GM23338 (cell line): Measurements from ENCODE around the gene PROB1. TPM values are rescaled to one million over a fixed set of nuclear protein-coding genes. Genes with fewer than 3 reads are reported as not detected.
A peak's percentile ranks its signal among the peaks of the same experiment; 100 is the strongest.

Experiments used
- ATAC-seq: fragments of 200-7000 bp; cut with Tn5 transposase; 3 replicates; pipeline ENCODE4 v1.9.1; 2020
- DNase-seq: peaks from one replicate; pipeline ENCODE4 v3.0.0-alpha.2; 2015; ENCODE audit warnings: low spot score
- H2AFZ ChIP-seq: fragments of 200-600 bp; sonication (generic); 2 replicates; pipeline ENCODE4 v1.8.0; 2016; ENCODE audit warnings: antibody characterized with exemption, mild to moderate bottlenecking, moderate library complexity
- H3F3A ChIP-seq: fragments of 200-600 bp; sonication (generic); replicated peaks from 2 replicates; pipeline ENCODE4 v1.8.0; 2017; ENCODE audit warnings: antibody characterized with exemption, mixed run types, low read depth
- H3K27ac ChIP-seq: fragments of 200-600 bp; sonication (generic); 2 replicates; pipeline ENCODE4 v1.6.1; 2016; ENCODE audit warnings: low read depth
- H3K27me3 ChIP-seq: fragments of 200-600 bp; sonication (generic); 2 replicates; pipeline ENCODE4 v1.8.0; 2016; ENCODE audit warnings: mild to moderate bottlenecking, mixed run types, moderate library complexity; ENCODE audit not compliant: insufficient read depth
- H3K36me3 ChIP-seq: fragments of 200-600 bp; sonication (generic); 2 replicates; pipeline ENCODE4 v1.8.0; 2016; ENCODE audit warnings: mild to moderate bottlenecking; ENCODE audit not compliant: insufficient read depth
- H3K4me1 ChIP-seq: fragments of 200-600 bp; sonication (generic); 2 replicates; pipeline ENCODE4 v1.8.0; 2016; ENCODE audit warnings: mild to moderate bottlenecking, moderate library complexity; ENCODE audit not compliant: insufficient read depth
- H3K4me2 ChIP-seq: fragments of 200-600 bp; sonication (generic); 2 replicates; pipeline ENCODE4 v1.7.1; 2017; ENCODE audit warnings: mixed run types
- H3K4me3 ChIP-seq: fragments of 200-600 bp; sonication (generic); 2 replicates; pipeline ENCODE4 v1.6.1; 2016; ENCODE audit warnings: mixed run types
- H3K79me2 ChIP-seq: fragments of 200-600 bp; sonication (generic); replicated peaks from 2 replicates; pipeline ENCODE4 v1.8.0; 2017; ENCODE audit warnings: mild to moderate bottlenecking; ENCODE audit not compliant: insufficient read depth
- H3K9me2 ChIP-seq: fragments of 200-600 bp; sonication (generic); 2 replicates; pipeline ENCODE4 v1.8.0; 2017; ENCODE audit not compliant: insufficient read depth
- H4K20me1 ChIP-seq: fragments of 200-600 bp; sonication (generic); replicated peaks from 2 replicates; pipeline ENCODE4 v1.8.0; 2017; ENCODE audit warnings: mild to moderate bottlenecking; ENCODE audit not compliant: insufficient read depth
- H3K27ac Mint-ChIP-seq: 2 replicates; pipeline ENCODE4 v1.8.0; 2020; ENCODE audit warnings: inconsistent platforms, mild to moderate bottlenecking, moderate library complexity, mixed read lengths
- H3K27me3 Mint-ChIP-seq: 3 replicates; pipeline ENCODE4 v1.8.0; 2022; ENCODE audit warnings: low read depth, mild to moderate bottlenecking, moderate library complexity, mixed read lengths, inconsistent platforms; ENCODE audit not compliant: insufficient read depth, poor library complexity
- H3K36me3 Mint-ChIP-seq: 3 replicates; pipeline ENCODE4 v1.8.0; 2021; ENCODE audit warnings: low read depth, mild to moderate bottlenecking, inconsistent platforms, moderate library complexity, mixed read lengths
- H3K4me1 Mint-ChIP-seq: 3 replicates; pipeline ENCODE4 v1.8.0; 2020; ENCODE audit warnings: mild to moderate bottlenecking, inconsistent platforms, mixed read lengths
- H3K4me3 Mint-ChIP-seq: 3 replicates; pipeline ENCODE4 v1.8.0; 2021; ENCODE audit warnings: moderate library complexity, mild to moderate bottlenecking, inconsistent platforms, mixed read lengths
- H3K9me3 Mint-ChIP-seq: 3 replicates; pipeline ENCODE4 v1.8.0; 2020; ENCODE audit warnings: moderate library complexity, mild to moderate bottlenecking, inconsistent platforms, mixed read lengths
- CREB1 ChIP-seq: fragments of 250-450 bp; sonication (Bioruptor Pico); IDR thresholded peaks from 2 replicates; pipeline ENCODE4 v1.5.0; 2020; ENCODE audit warnings: low read depth, mild to moderate bottlenecking, moderate library complexity
- CTCF ChIP-seq, 2 experiments: fragments of 200-600 bp in 1 of 2; sonication (generic) in 1 of 2; conservative IDR thresholded peaks; 2 replicates each; pipeline versions ENCODE4 v1.5.1 to v1.6.1; 2016 to 2017; ENCODE audit warnings: antibody characterized with exemption in 2 of 2, low read depth in 2 of 2, mild to moderate bottlenecking in 2 of 2, moderate library complexity in 1 of 2
- ETS1 ChIP-seq: IDR thresholded peaks from 2 replicates; pipeline ENCODE4 v1.6.1; 2016; ENCODE audit warnings: antibody characterized with exemption
- EZH2 ChIP-seq: fragments of 200-600 bp; sonication (generic); IDR thresholded peaks from one replicate; pipeline ENCODE4 v1.8.0; 2017; ENCODE audit warnings: antibody characterized with exemption, mild to moderate bottlenecking, low read depth; ENCODE audit not compliant: unreplicated experiment
- EZH2phosphoT487 ChIP-seq: fragments of 200-600 bp; sonication (generic); IDR thresholded peaks from one replicate; pipeline ENCODE4 v1.8.1; 2018; ENCODE audit warnings: antibody characterized with exemption; ENCODE audit not compliant: unreplicated experiment
- JUNB ChIP-seq: IDR thresholded peaks from one replicate; pipeline ENCODE4 v1.6.1; 2016; ENCODE audit warnings: antibody characterized with exemption; ENCODE audit not compliant: unreplicated experiment
- NANOG ChIP-seq: IDR thresholded peaks from 2 replicates; pipeline ENCODE4 v1.6.1; 2016; ENCODE audit warnings: antibody characterized with exemption, borderline replicate concordance
- POLR2AphosphoS5 ChIP-seq: IDR thresholded peaks from 2 replicates; pipeline ENCODE4 v1.6.1; 2016; ENCODE audit warnings: antibody characterized with exemption, low read depth
- REST ChIP-seq: IDR thresholded peaks from one replicate; pipeline ENCODE4 v1.6.1; 2018; ENCODE audit warnings: antibody characterized with exemption; ENCODE audit not compliant: unreplicated experiment
- STAT1 ChIP-seq: IDR thresholded peaks from one replicate; pipeline ENCODE4 v1.6.1; 2016; ENCODE audit warnings: antibody characterized with exemption; ENCODE audit not compliant: unreplicated experiment
- ZNF114 ChIP-seq: fragments of 250-450 bp; sonication (Bioruptor Pico); IDR thresholded peaks from 2 replicates; pipeline ENCODE4 v1.5.0; 2020; ENCODE audit warnings: mild to moderate bottlenecking, moderate library complexity
- ZNF331 ChIP-seq: fragments of 250-450 bp; sonication (Bioruptor Pico); IDR thresholded peaks from 2 replicates; pipeline ENCODE4 v1.5.0; 2020; ENCODE audit warnings: low read depth, mild to moderate bottlenecking, moderate library complexity
- ZNF462 ChIP-seq: fragments of 250-450 bp; sonication (Bioruptor Pico); IDR thresholded peaks from 2 replicates; pipeline ENCODE4 v1.5.0; 2020; ENCODE audit warnings: mild to moderate bottlenecking, moderate library complexity
- polyA plus RNA-seq: library from polyadenylated mRNA; unstranded; fragments of >200 nt; fragmentation: Nextera tagmentation; extraction: Ambion mirVana; gene quantifications from 2 replicates; pipeline ENCODE4 v1.2.1, GENCODE V29; 2016
- total RNA-seq: library from RNA; depleted of rRNA; stranded (reverse); fragments of >200 nt; shearing (Covaris generic); gene quantifications from 2 replicates; pipeline ENCODE4 v1.2.3, GENCODE V29; 2014

Gene PROB1
- total and polyA plus RNA-seq, 2 experiments from 2014 or later: 0.73 to 2.7 TPM

- ATAC-seq: no peak
- TF ChIP-seq STAT1 (no peak), NANOG (no peak), EZH2phosphoT487 (no peak), ZNF331 (CRISPR knock-in tag) (no peak), ZNF114 (no peak), ETS1 (no peak), JUNB (no peak), EZH2 (no peak), ZNF462 (CRISPR knock-in tag) (no peak), CTCF (conservative IDR thresholded peaks at IDR 0.05; ENCODE audit: low read depth in 2 of 2) (no peak), REST (no peak), CREB1 (CRISPR knock-in tag) (no peak), POLR2AphosphoS5 (no peak)
- no peaks in the 10 kb centered on the region for H4K20me1 ChIP-seq
- Mint-ChIP-seq H3K36me3 (no peaks in the 10 kb centered on the region; the same call in 2 of the 3 replicates), H3K4me3 (no peak overlapping the region), H3K27me3 (peaks cover 12% of the 10 kb centered on the region), H3K9me3 (no peaks in the 10 kb centered on the region), H3K4me1 (peaks cover 28% of the 10 kb centered on the region), H3K27ac (0 out of 2 replicates have a peak overlapping the region, but pooled peaks have one; percentile 12)
- no peak overlapping the region for H3K27ac ChIP-seq
- H3K4me3 ChIP-seq: no peak overlapping the region
- peaks cover 12% of the 10 kb centered on the region for H3K4me1 ChIP-seq
- H3K9me2 ChIP-seq: no peaks in the 10 kb centered on the region
- no peak overlapping the region for H2AFZ ChIP-seq
- no peaks in the 10 kb centered on the region for H3K27me3 ChIP-seq
- H3K79me2 ChIP-seq: no peaks in the 10 kb centered on the region
- H3K4me2 ChIP-seq: no peak overlapping the region
- DNase-seq: no peak
- no peaks in the 10 kb centered on the region for H3F3A ChIP-seq
- H3K36me3 ChIP-seq: no peaks in the 10 kb centered on the region
Observed at GRCh38 chr5:139384591-139385051, 10.3 kb downstream of the PROB1 start.
